NCI-H69 (cell line): ENCODE results near the gene SPDYE1.

Source experiments
- DNase-seq: peaks from one replicate; lab custom pipeline; 2025; lab: John Stamatoyannopoulos, UW

SPDYE1 gene

GRCh38 chr7:44044315-44045225, 46.9 kb downstream of the SPDYE1 start, which contains the start of gene DBNL:
Gene DBNL, plus strand, starts transcription at chr7:44044702. Its CDS starts 36 bp downstream, at chr7:44044738.
- DNase-seq: peak; percentile 94

DNA sequence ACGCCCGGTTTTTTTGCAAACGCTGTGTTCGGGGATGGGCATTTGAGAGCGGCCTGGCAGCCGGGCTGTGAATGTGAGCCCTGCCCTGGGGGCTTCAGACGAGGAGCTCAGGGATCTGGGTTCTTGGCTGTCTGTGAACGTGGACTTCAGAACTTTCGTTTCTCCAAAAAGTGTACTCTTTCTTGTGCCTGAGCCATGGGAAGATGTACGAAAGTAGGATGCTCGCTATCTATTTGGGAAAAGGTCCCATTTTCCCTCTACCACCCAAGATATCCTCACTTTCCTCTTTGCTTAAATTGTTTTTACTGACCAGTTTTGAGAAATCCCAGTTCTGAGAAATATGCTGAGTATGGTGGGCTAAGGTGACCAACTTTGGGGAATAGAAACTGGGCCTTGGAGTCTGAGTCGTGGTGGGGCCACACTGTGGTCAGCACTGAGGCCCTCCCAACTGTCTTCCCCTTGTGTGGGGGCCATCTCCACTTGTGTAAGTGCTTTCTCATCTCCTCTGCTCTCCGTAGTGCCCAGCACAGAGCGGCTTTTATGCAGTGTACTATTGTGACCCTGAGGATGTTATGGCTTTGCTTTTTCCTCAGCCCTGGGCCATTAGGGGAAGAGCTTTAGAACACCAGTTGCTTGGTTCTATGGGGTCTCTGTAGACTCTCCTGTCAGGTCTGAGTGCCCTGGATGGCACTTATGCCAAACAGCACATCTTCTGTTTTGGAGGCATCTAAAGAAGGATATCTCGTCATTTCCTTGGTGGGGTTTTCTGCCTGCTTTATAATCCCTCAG, 47.7 kb downstream of the SPDYE1 start:
- DNase-seq: no peak

- DNase-seq: no peak
Measured at GRCh38 chr7:44046321-44047061, 48.8 kb downstream of the SPDYE1 start.

GRCh38 chr7:44048031-44048795, 50.5 kb downstream of the SPDYE1 start:
- no peak for DNase-seq

GRCh38 chr7:44050121-44050914, 52.6 kb downstream of the SPDYE1 start:
- no peak for DNase-seq

DNA sequence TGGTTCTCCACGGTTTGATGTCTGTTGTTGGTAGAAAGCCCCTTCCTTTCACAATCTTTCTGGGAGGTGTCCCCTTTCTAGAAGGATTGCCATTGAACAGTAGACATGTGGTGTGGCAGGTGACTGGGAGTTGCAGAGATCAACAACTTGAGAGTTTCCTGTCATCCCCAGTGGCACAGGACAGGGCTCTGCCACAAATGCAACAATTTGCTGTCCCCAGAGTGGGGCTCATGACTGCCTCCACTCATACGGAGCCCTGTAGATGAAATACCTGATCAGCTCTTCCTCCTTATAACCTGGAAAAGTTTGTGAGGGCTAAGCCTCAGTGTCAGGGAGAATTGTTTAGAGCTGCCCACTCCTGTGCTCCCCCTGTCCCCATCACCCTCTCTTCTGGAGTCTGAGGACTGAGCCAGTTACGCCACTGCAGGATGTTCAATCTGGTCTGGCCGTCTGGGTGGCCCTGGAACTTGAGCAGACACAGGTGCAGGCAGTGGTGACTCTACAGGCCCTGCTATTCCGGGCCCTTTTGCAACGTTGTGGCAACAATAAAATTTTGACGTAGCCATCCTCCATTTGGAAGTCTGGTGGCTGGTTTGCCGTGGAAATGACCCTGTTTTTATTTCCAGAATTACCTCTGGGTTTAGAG, 53.3 kb downstream of the SPDYE1 start:
- no peak for DNase-seq

- DNase-seq: no peak
Measured at GRCh38 chr7:44051611-44052220, 54.0 kb downstream of the SPDYE1 start.

- no peak for DNase-seq
Measured at GRCh38 chr7:44052771-44053365, 55.2 kb downstream of the SPDYE1 start.

- DNase-seq: no peak
Measured at GRCh38 chr7:44056681-44057080, 59.0 kb downstream of the SPDYE1 start.

GRCh38 chr7:44057181-44057848, 59.6 kb downstream of the SPDYE1 start:
- no peak for DNase-seq

GRCh38 chr7:44057849-44058758, 60.4 kb downstream of the SPDYE1 start:
- DNase-seq: no peak

DNA sequence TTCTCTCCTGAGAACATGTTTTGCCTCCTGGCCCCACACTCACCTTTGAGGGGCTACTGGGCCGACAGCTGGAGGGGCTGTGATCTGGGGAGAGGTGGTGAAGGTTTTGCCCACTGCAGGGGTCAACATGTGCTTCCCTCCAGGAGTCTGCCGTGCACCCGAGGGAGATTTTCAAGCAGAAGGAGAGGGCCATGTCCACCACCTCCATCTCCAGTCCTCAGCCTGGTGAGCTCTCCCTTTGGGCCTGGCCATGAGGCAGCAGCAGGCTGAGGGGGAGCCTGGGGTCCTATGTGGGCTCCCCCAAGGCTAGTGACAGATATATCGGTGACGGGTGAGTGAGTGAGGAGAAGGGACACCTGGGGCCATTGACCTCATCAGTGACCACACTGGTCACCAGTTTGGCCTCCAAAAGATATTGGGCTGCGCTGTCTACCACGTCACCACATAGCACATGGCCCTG, 61.1 kb downstream of the SPDYE1 start:
- DNase-seq: no peak

DNA sequence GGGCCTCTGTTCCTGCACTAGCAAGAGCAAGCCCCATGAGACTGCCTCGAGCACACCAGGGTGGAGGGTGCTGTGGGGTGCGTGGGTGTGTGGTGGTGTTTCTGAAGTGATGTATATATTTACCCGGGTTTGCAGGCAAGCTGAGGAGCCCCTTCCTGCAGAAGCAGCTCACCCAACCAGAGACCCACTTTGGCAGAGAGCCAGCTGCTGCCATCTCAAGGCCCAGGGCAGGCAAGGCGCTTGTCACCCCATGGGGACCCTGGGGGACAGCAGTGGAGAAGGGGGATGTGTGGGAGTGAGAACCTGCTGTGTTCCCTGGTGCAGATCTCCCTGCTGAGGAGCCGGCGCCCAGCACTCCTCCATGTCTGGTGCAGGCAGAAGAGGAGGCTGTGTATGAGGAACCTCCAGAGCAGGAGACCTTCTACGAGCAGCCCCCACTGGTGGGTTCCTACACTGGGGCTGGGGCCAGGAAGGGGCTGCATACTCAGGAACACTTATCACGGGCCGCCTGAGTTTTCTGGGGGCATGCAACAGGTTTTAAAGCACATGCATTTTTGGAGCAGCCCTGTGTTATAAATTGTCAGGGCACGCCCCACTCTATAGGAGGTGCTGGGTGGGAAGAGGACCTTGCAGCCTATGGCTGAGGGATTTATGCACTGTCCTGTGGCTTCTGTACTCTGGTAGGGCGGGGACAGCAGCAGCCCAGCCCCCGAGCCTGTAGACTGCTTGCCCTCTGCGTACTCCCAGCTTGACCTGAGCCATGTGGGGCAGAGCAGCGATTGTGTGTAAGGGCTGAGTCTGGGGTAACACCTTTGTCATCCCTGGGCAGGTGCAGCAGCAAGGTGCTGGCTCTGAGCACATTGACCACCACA, 61.8 kb downstream of the SPDYE1 start:
- no peak for DNase-seq
